ENCODE measurements around the gene C2CD4A.

DNA sequence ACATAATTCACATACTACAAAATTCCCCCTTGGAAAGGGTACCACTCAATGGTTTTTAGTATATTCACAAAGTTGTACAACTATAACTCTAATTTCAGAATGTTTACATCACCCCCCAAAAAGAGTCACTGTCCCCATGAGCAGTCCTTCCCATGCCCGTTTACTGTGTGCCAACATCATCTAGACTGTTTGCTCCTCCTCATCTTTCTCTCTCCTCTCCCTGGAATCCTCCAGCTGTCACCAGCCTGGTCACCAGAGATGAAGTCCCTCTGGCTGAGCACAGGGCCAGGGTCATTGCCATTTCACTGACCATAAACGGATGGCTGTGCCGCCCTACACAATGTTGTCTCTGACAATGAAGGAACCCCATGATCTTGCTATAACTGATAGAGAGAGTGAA is 53.1 kb downstream of the C2CD4A start:
- TF ChIP-seq, protein P1, sequence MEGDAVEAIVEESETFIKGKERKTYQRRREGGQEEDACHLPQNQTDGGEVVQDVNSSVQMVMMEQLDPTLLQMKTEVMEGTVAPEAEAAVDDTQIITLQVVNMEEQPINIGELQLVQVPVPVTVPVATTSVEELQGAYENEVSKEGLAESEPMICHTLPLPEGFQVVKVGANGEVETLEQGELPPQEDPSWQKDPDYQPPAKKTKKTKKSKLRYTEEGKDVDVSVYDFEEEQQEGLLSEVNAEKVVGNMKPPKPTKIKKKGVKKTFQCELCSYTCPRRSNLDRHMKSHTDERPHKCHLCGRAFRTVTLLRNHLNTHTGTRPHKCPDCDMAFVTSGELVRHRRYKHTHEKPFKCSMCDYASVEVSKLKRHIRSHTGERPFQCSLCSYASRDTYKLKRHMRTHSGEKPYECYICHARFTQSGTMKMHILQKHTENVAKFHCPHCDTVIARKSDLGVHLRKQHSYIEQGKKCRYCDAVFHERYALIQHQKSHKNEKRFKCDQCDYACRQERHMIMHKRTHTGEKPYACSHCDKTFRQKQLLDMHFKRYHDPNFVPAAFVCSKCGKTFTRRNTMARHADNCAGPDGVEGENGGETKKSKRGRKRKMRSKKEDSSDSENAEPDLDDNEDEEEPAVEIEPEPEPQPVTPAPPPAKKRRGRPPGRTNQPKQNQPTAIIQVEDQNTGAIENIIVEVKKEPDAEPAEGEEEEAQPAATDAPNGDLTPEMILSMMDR (IDR thresholded peaks at IDR 0.05 in 8 of 11, conservative IDR thresholded peaks at IDR 0.05 in 3 of 11), result no peak
- no peak for TF ChIP-seq POLR2A (IDR thresholded peaks at IDR 0.05)
